NCI-H1436 (cell line): Measurements from ENCODE around the gene DNAJC21.
"Not testable (repeated sequence)": the region's sequence is repeated elsewhere in the genome, so short reads cannot be mapped to it uniquely, and the experiment has no call there.

Source experiments
- DNase-seq: peaks from one replicate; lab custom pipeline; 2025; lab: John Stamatoyannopoulos, UW

Gene DNAJC21

DNA sequence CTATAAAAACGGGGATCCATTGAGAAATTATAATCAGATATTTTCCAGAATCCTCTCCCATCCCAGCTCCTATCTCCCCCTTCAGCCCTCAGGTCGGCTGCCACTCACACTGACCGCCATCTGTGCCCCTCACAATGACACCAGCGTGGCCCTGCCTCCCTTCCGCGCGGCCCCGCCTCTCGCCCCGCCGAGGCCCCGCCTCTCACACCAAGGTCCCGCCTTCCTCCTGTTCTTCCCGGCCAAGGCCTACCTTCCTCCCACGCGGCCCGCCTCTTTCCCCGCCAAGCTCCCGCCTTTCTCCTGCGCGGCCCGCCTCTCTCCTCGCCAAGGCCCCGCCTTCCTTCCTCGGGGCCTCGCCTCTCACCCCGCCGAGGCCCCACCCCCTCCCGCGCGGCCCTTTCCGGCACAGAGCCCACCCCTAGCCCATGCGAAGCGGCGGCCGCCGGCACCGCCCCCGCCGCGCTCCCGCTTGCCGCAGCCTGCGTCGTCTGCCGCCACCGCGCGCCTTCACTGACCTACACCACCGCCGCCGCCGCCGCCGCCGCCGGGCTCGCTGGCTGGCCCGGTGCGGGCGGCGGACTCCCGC lies at the start of gene DNAJC21:
Gene DNAJC21 (plus strand): TSS at position 426 of the 586 bp plus-strand sequence. CDS start 261 bp downstream, outside the sequence.
- DNase-seq = peak; percentile 96

DNA sequence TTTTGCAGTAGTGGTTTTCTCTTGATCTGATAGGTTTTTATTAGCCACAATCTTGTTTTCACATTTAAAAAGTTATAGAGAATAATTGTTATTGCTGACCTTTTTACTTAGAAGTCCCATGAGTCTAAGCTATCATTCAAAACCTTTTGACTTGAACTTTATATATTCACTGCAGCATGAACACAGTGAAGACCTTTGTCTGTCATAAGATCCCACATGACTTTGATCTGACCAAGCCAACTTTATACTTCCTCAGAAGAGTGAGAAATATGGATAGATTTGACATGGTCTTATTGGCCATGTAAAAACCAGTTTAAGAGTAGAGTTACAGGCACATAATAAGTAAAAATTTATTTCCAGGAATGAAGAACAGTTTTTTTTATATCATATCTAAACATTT lies 48.1 kb upstream of the DNAJC21 start:
- no peak for DNase-seq

DNA sequence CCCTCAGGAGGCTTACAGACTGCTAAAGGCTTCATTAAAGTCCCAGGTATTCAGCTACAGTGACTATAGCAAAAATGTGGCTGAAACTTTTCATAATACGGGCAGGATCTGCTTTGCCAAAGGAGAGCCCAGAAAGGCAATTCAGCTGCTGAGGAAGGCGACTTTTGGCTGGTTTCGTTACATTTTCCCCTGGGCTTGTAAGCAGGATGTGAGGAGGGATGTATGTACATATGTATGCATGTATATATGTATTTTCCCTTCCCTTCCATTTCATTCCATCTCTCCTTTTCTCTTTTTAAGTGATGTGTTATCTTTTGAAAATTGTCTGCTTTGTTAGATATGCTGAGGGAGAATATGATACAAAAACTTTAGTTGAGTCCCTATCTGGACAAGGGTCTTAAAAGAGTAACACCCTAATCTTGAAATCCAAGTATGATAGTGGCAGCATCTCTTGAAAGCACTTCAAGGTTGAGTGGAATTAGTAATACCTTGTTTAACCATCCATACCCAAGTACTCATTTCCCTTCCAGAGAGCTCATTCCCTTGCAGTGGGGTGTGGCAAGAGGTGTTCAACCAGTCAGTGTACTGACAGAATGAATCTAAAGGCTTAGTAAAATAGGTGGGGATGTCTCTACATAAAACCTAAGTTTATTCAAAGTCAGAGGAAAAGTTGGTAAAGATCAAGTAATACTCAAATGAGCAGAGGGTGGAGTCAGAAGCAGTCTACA lies 42.8 kb upstream of the DNAJC21 start:
- DNase-seq = no peak

DNA sequence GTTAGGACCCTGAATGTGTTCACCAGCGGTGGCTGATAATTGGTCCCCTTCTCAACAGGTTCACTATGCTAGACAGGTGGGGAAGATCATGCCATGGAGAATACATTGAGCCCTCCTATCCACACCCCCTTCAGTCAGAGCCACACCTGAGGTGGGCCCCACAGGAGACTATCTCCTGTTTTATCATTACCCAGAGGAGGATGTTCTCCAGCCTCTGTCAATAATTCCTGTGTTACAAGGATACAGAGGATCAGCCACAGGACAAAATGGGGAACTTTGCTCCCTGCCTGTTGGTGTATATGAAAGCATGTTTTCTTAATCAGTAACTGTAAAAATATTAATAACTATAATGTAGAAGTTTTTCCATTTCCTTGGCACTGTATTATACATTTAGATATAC lies 40.0 kb upstream of the DNAJC21 start:
- DNase-seq = no peak

DNA sequence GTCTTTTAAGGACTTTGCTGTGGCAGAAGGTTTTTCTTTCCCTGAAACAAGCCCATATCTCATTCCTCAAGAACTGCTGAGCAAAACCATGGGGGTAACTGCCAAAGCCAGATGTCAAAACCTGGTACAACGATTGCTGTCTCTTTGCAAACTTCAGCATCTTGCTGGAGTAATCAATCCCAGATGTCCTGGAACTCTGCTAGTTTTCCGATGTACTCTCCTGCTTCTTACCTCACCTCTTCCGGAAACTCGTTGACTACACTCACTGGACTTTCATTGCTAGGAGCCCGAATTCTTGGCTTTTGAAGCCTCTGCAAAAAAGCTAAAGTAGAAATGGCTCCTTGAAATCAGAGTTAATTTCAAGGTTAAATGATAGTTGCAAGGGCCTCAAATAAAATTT lies 37.4 kb upstream of the DNAJC21 start:
- DNase-seq = no peak

DNA sequence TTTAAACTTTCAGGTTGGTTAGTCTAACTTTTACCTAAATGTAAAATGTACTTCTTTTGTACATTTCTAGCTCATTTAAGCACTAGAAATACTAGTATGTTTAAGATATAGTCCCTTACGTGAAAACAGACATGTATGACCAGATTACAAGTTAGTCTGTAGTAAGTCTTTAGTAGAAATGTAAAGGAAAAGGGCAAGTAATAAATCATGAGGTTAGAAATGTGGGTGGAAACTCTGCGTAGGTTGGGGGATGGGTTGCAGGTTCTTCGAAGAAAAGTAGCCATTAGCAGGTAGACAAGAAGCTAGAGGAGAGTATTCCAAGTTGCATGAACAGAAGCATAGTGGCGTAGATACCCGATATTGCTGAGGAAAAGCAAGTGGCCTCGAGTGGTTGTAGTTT lies 36.9 kb upstream of the DNAJC21 start:
- DNase-seq = no peak

DNA sequence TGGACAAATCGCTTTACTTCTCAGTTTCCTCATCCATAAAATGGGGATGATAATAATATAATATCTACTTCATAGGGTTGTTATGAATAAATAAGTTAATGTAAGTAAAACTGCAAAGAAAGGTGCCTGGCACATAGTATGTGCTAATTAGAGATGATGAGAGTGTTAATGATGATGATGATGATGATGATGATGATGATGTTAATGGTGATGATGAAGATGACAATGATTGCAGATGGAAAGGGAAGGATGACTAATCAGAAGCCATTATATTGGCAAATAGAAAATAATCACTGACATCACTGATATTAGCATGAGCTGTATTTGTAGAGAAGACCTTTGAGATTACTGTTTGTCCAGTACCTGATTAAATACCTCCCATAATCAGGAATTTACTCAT lies 34.6 kb upstream of the DNAJC21 start:
- DNase-seq = no peak

DNA sequence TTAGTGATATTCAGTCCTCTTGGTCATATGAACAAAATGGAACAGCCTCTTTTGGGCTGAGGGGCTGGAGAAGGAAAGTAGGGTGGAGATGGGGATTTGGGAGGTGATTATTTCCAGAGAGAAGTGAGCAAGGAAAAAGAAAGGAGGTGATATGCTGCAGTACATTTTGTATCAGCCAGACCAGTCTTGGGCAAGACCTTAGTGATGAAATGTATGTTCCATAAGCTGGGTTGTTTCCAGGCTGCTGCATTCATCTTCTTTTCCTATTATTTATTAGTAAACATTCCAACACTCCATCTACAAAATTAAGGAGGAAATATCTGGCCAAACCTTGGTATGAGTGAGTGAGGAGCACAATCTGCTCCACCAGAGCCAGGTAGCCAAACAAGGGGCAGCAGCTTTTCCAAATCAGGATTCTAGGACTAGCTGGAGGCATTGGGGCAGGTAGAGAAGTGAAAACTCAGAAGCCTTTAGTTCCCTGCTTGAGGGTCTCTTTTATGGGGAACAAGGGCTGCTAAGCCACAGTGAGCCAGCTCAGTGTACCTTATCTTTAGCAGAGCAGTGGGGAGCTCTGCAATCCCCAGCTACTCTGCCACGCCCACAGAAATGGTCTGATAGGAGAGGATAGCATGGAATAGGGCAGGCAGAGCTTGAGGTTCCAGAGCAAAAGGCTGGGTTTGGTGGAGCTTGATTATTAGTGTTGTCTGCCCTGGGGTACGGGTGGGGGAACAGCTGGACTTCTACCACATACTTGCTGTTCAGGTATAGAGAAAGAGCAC lies 33.5 kb upstream of the DNAJC21 start:
- DNase-seq = no peak

DNA sequence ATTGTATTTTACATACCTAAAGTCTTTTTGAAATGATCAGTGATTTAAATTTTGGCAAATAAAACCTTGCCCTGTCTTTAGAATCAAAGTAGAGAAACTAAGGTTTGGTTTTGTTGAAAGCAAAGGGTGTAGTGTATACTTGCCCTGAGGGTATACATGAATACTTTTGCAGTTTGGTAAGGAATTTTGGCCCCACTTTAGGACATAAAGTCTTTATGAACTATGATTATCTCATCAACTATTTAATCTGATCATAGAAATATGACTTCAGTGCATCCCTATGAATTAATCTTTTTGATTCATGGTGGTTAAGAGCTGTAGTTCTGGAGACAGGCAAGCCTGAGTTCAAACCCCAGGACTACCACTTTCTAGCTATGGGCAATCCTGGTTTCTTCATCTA lies 31.7 kb upstream of the DNAJC21 start:
- no peak for DNase-seq

DNA sequence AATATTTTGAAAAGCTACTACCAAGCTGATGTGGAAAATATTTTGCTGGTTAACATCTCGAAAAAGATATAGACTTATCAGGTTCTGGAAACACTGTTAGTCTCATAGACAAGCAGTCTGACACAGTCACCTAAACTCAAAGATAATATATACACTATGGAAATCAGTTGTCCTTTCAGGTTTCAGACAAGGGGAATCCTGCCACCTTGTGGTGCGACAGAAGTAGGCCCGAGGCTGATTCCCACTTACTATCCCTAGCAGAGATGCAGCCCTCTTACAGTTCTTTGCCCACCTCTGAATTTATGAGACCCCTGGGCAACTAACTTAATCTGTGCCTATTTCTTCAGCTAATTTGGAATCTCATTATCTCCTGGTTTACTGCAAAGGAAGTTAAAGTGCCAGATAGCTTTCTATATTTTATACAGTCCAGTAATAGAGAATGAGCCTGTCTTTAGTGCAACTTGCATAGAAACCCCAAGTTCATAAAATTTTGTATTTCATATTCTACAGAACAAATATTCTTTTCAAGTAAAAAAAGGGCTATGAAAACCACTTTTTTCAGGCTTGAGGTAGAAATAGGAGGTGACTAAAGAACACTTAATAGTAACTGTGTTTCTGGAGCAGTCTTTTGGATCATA lies 31.0 kb upstream of the DNAJC21 start:
- peak; percentile 62 for DNase-seq

DNA sequence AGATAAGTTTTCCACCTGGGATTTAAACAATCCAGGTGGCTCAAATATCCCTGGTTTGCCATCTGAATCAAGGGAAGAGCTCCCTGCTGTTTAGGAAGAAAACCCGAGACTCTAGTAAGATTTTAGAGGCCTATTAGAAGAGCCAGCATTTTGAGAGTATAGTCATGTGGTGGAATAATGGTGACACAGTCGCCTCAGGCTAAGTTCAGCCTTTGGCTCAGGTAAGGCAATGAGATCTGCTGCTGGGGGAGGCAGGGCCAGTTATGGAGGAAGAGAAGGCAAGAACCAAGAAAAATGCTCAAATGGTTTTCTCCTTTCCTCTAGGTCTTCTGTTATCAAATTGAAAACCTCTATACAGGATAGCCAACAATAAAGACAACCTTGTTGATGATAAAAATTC lies 30.3 kb upstream of the DNAJC21 start:
- no peak for DNase-seq

DNA sequence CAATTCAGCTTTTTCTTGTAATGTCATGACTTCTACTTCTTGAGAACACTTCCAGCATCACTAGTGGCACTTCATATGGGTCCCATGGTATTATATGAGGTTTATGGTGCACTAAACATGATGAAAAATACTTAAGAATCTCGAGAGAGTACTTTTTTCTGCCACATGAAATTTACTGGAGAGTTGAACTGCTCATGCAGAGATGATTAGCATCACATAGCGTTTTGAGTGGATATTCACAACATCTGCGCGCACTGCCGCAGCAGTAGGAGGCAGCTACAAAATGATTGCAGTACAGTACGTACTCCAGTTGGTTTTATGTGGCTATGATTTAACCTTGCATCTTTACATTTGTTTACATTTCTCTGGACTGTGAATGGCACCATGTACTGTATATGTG lies 28.7 kb upstream of the DNAJC21 start:
- DNase-seq = no peak

DNA sequence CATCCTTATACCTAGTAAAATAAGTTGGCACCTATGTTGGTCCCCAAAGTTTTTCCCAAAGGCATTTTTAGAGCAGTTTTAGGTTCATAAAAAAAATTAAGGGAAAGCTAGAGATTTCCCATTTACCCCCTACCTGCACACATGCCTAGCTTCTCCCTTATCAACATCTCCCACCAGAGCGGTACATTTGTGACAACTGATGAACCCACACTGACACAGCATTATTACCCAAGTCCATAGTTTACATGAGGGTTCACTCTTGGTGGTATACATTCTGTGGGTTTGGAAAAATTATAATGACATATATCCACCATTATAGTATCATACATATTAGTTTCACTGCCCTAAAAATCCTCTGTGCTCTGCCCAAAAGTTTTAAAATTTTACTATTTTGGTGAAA lies 26.1 kb upstream of the DNAJC21 start:
- DNase-seq = no peak

DNA sequence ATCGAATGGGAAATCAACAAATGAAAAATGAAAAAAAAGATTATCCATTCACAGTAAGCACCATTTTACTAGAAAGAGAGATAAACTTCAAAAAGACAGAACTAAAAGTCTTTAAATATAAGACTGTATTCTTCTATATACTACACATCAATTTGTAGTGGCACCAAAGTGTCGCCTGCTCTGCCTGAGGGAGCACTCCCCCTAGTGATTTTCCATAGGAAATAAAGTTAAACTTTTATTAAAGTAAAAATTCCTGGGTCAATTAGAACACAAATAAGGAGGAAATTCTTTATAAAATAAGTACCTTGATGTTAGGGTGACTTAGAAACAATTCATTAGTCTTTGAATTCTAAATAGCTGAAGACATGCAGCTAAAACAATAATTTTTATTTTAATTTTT lies 23.8 kb upstream of the DNAJC21 start:
- DNase-seq = no peak

DNA sequence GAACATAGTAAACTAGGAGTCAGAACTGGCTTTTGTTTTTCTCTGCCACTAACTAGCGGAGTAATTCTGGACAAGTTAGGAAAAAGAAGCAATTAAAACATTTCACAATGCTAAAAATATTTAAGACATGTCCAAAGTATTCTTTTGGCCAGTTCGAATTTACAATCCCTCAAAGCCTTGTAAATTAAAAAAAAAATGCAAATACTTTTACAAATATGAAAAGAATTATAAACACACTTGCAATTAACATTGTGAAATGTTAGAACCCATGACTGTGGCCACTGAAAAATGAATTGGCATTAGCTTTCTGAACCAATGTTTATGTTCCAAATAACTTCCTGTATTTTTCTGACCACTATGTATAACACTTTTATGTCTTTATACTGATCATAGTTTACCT lies 16.3 kb upstream of the DNAJC21 start:
- no peak for DNase-seq

DNA sequence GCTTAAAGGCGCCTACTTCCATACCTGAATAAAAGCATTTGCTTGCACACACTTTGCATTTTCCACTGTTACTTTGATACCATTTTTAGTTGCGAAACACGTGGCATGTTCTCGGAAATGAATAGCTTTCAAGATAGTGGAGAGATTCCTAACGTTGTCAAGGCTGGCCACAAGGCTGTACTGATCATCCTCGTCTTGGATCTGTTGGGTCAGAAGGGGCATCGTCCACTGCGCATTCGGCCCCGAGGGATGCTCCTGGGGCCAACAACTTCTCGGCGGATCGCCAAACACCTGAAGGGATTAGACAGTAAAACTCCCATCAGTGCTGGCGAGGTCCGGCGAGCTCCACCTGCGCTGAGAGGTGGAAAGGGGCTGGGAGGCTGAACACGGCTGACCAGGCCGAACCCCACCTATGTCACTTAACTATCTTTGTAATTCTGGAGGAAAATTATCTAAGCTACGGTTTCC lies 14.7 kb upstream of the DNAJC21 start:
- DNase-seq = no peak

DNA sequence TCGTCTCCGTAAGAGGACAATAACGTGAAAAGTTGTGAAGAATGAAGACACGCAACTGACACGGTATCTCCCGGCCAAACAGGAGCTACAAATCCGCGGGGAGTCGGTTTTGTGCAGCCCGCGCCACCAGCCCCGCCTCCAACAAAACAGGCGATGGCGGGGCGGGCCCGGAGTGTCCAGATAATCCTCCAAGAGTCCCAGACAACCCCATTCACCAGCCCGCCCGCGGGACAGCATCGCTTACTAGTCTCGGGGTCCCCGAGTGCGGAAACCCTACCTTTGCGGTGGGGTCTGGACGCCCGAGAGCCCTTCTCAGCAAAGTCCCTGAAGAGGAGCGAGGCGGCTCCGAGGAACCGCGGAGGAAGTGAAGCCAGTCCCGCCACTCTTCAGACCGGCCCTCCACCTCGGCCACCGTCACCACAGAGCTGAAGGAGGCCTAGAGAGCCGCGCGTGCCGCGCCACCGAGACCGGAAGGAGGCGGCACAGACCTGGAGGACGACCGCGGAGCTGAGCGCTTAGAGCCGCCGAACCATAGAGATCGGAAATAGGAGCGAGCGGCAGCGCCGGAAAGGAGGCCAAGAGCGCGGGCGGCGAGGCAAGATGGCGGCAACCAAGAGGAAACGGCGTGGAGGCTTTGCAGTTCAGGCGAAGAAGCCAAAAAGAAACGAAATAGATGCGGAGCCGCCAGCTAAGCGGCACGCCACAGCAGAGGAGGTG lies 14.1 kb upstream of the DNAJC21 start, which contains the start of the genes BRIX1 and RAD1:
Gene BRIX1 (plus strand): TSS at position 573 of the 717 bp plus-strand sequence. CDS start 28 bp downstream, at position 601.
Gene RAD1 (minus strand): TSS at position 366 of the 717 bp plus-strand sequence. CDS start 612 bp downstream, outside the sequence.
- DNase-seq = peak; percentile 94

DNA sequence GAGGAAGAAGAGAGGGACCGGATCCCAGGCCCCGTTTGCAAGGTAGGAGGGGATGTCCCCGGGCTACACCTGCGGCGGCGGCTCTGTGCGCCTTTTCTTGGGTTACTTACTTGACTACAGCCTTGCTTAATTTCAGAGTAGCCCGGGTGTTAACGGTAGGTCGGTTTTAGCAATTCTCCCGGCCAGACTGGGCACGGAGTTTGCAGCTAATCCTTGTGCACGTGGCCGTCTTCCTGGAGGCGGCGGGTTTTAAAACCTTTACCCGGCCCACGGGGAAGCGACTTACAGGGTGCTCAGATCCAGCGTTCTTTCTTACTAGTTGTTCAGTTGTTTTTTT lies 13.5 kb upstream of the DNAJC21 start:
- DNase-seq = no peak

DNA sequence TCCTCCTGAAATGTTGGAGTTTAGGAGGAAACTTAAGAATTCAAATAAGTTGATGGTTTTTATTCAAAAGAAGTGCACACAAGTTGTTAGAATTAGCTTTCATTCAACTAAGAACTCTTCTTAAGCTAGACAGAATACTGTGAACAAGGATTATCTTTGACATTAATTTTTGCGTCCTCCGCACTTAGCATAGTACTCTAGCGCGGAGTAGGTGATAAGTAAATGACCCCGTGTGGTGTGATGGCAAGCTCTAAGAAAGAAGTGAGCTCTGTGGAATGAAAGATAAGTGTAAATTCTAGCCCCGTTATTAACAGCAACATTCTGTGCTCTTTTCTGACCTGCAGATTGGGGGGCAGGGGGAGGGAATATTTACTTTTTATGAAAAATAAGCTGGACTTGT lies 12.8 kb upstream of the DNAJC21 start:
- no peak for DNase-seq

DNA sequence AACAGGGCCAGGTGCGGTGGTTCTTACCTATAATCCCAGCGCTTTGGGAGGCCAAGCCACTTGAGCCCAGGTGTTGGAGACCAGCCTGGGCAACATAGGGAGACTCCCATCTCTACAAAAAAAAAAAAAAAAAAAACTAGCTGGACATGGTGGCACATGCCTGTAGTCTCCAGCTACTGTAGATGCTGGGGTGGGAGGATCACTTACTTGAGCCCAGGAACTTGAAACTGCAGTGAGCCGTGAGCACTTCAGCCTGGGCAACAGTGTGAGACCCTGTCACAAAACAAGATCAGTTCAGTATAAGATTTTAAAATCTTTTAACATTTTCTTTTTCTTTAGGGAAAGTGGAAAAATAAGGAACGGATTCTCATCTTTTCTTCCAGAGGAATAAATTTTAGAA lies 11.3 kb upstream of the DNAJC21 start:
- no peak for DNase-seq

DNA sequence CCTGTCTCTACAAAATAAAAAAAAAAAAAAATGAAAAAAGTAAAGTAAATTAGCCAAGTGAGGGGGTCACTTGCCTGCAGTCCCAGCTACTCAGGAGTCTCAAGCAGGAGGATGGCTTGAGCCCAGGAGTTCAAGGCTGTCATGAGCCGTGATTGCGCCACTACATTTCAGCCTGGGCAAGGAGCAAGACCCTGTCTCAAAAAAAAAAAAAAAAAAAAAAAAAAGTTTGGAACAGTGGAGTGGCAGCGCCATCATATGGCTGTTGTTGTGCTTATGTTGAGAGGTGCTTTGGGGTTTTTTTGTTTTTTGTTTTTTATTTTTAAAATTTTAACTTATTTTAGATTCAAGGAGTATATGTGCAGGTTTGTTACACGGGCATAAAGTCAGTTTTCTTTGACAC lies 10.3 kb upstream of the DNAJC21 start:
- no peak for DNase-seq

DNA sequence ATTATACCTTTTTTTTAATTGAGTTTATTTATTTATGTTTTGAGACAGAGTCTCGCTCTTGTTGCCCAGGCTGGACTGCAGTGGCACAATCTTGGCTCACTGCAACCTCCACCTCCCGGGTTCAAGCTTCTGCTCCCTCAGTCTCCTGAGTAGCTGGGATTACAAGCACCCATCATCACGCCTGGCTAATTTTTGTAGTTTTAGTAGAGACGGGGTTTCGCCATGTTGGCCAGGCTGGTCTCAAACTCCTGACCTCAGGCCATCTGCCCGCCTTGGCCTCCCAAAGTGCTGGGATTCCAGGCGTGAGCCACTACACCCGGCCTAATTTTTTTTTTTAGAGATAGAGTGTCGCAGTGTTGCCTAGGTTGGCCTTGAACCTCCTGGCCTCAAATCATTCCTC lies 6.1 kb upstream of the DNAJC21 start:
- DNase-seq = not testable (repeated sequence)
